HFFc6 (cell line): Measurements from ENCODE around the gene GABBR2. TPM values are rescaled to one million over a fixed set of nuclear protein-coding genes. Genes with fewer than 3 reads are reported as not detected.

ENCODE experiments used
- DNase-seq: peaks from one replicate; pipeline ENCODE4 v3.0.0-alpha.2; 2018
- H3K27ac Mint-ChIP-seq: 2 replicates; pipeline ENCODE4 v1.8.0; 2020; ENCODE audit warnings: mild to moderate bottlenecking, mixed read lengths
- H3K27me3 Mint-ChIP-seq: 2 replicates; pipeline ENCODE4 v1.8.0; 2021; ENCODE audit warnings: mild to moderate bottlenecking, moderate library complexity, mixed read lengths; ENCODE audit not compliant: insufficient read depth
- H3K36me3 Mint-ChIP-seq: 2 replicates; pipeline ENCODE4 v1.8.0; 2021; ENCODE audit warnings: low read depth, mixed read lengths
- H3K4me1 Mint-ChIP-seq: 2 replicates; pipeline ENCODE4 v1.8.0; 2020; ENCODE audit warnings: low read depth, mixed read lengths
- H3K4me3 Mint-ChIP-seq: 2 replicates; pipeline ENCODE4 v1.8.0; 2020; ENCODE audit warnings: mild to moderate bottlenecking, moderate library complexity, mixed read lengths
- H3K9me3 Mint-ChIP-seq: 2 replicates; pipeline ENCODE4 v1.8.0; 2020; ENCODE audit warnings: mild to moderate bottlenecking, mixed read lengths
- total RNA-seq, 6 experiments: library from RNA; stranded (reverse); fragmentation: NEBNext Ultra II Directional; extraction: Animal tissue kit (Norgen Biotek cat#: 25700); gene quantifications; 2 replicates in 1 of 6; 3 replicates in 5 of 6; pipeline ENCODE4 v1.2.3, GENCODE V29; 2021
- TF ChIP-seq, protein P1 (sequence below): fragments of 200-600 bp; sonication (generic); IDR thresholded peaks from 2 replicates; pipeline ENCODE4 v1.5.0; 2021; ENCODE audit warnings: antibody characterized with exemption, mild to moderate bottlenecking

Gene GABBR2
- total RNA-seq, 6 experiments from 2014 or later, result 3.1 to 9.3 (median 7.6) TPM

DNA sequence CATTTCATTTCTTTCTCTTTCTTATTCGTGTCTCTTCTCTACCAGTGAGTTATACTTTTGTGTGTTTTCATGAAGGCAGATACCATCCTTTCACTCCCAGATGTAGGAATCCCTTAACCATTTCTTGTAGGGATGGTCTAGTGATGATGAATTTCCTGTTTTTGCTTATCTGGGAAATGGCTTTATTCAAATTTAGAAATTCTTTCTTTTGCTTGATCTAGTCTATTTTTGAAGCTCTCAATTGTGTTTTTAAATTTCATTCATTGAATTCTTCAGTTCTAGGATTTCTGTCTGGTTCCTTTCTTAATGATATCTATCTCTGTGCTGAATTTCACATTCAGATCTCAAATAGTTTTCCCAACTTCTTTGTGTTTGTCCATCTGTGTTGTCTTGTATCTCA, 357.4 kb downstream of the GABBR2 start:
- Mint-ChIP-seq H3K4me3 (no peak overlapping the region), H3K27ac (no peak overlapping the region), H3K36me3 (peaks cover 22% of the 10 kb centered on the region), H3K27me3 (peaks cover 2% of the 10 kb centered on the region), H3K9me3 (peaks cover 14% of the 10 kb centered on the region), H3K4me1 (peaks cover 14% of the 10 kb centered on the region)
- TF ChIP-seq, protein P1, sequence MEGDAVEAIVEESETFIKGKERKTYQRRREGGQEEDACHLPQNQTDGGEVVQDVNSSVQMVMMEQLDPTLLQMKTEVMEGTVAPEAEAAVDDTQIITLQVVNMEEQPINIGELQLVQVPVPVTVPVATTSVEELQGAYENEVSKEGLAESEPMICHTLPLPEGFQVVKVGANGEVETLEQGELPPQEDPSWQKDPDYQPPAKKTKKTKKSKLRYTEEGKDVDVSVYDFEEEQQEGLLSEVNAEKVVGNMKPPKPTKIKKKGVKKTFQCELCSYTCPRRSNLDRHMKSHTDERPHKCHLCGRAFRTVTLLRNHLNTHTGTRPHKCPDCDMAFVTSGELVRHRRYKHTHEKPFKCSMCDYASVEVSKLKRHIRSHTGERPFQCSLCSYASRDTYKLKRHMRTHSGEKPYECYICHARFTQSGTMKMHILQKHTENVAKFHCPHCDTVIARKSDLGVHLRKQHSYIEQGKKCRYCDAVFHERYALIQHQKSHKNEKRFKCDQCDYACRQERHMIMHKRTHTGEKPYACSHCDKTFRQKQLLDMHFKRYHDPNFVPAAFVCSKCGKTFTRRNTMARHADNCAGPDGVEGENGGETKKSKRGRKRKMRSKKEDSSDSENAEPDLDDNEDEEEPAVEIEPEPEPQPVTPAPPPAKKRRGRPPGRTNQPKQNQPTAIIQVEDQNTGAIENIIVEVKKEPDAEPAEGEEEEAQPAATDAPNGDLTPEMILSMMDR, result no peak
- no peak for DNase-seq

DNA sequence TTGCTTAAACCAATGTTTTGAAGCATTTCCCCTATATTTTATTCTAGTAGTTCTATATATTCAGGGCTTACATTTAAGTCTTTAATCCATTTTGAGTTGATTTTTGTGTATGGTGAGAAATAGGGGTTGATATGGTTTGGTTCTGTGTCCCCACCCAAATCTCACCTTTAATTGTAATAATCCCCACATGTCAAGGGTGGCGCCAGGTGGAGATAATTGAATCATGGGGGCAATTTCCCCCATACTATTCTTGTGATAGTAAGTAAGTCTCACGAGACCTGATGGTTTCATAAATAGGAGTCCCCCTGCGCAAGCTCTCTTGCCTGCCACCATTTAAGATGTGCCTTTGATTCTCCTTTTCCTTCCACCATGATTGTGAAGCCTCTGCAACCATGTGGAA, 361.1 kb downstream of the GABBR2 start:
- Mint-ChIP-seq H3K9me3 (peaks cover 14% of the 10 kb centered on the region), H3K36me3 (peaks cover 22% of the 10 kb centered on the region), H3K27me3 (peaks cover 11% of the 10 kb centered on the region), H3K4me3 (no peak overlapping the region), H3K4me1 (peaks cover 12% of the 10 kb centered on the region), H3K27ac (no peak overlapping the region)
- no peak for DNase-seq
- TF ChIP-seq, protein P1, result no peak

DNA sequence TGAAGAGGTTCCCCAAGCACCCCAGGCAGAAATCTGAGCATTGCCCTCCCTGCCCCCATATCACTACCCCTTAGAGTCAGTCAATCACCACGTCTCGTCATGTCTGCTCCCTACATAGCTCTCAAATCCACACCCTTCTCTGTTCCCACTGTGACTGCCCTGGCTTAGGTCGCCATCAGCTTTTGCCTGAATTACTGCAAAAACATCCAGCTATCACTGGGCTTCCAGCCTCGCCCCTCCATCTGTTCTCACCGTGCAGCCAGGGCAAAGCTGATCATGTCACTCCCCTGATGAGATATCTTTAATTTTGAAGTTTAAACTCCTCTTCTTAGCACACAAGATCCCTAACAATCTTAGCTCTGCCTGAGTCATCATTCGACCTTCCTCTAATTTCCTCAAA, 363.7 kb downstream of the GABBR2 start:
- no peak for DNase-seq

DNA sequence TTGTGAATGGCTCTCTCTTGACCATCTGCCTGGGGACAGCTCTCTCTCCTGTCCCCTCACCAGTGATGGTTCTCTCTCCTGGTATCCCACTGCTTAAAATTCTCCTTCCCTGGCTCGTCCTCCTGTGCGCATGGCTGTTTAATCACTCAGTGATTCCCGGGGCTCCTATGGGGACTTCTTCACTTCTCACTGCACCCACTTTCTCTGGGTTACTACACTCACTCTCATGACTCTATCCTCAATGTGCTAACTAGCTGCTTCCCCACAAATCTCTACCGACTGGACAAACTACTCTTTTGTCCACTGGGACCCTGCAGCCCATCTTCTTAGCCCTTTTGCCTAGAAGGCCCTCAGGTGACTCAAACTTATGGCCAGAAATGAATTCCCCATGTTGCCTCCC, 364.2 kb downstream of the GABBR2 start:
- Mint-ChIP-seq H3K27me3 (peaks cover 11% of the 10 kb centered on the region; the same call in 1 of the 2 replicates), H3K9me3 (peaks cover 3% of the 10 kb centered on the region; the same call in 1 of the 2 replicates), H3K36me3 (peaks cover 4% of the 10 kb centered on the region; the same call in 1 of the 2 replicates), H3K4me1 (peaks cover 8% of the 10 kb centered on the region), H3K4me3 (no peak overlapping the region), H3K27ac (no peak overlapping the region)
- DNase-seq, result no peak
- TF ChIP-seq, protein P1, result no peak

More for the DNA sequence above, 363.7 kb downstream of the GABBR2 start:
- peaks cover 4% of the 10 kb centered on the region; the same call in 1 of the 2 replicates for H3K36me3 Mint-ChIP-seq
- peaks cover 8% of the 10 kb centered on the region for H3K4me1 Mint-ChIP-seq
- peaks cover 3% of the 10 kb centered on the region; the same call in 1 of the 2 replicates for H3K9me3 Mint-ChIP-seq
- peaks cover 11% of the 10 kb centered on the region; the same call in 1 of the 2 replicates for H3K27me3 Mint-ChIP-seq
- H3K27ac Mint-ChIP-seq, result no peak overlapping the region
- no peak overlapping the region for H3K4me3 Mint-ChIP-seq
- TF ChIP-seq, protein P1, result no peak

DNA sequence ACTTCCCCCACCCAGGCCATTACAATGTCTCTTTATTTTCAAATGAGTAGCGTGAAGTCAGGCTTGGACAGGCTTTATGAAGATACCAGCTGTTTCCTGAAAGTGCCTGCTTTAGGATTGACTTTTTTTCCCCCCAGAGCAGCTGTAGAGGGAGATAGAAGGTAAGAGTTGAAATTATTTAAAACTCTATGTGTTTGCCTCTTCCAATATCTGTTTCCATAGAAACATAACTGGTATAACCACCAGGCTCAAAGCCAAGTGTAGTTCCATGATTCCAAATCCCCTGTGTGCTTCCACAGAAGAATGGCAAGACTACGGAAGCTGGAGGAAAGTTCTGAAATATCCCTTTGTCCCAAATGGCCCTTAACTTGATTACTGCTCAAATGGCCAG, 365.9 kb downstream of the GABBR2 start:
- H3K27ac Mint-ChIP-seq, result no peak overlapping the region
- H3K9me3 Mint-ChIP-seq, result peaks cover 3% of the 10 kb centered on the region; the same call in 1 of the 2 replicates
- TF ChIP-seq, protein P1, result no peak
- H3K4me1 Mint-ChIP-seq, result peaks cover 8% of the 10 kb centered on the region
- H3K36me3 Mint-ChIP-seq, result peaks cover 4% of the 10 kb centered on the region; the same call in 1 of the 2 replicates
- H3K27me3 Mint-ChIP-seq, result peaks cover 11% of the 10 kb centered on the region; the same call in 1 of the 2 replicates
- DNase-seq, result no peak
- H3K4me3 Mint-ChIP-seq, result no peak overlapping the region
